GM12872 (cell line): Measurements from ENCODE around the gene ELP4.

Source experiments
- CTCF ChIP-seq: IDR thresholded peaks from 3 replicates; pipeline ENCODE4 v1.5.1; 2011; ENCODE audit warnings: low read depth, mild to moderate bottlenecking, low read length, moderate library complexity; ENCODE audit not compliant: insufficient read depth

ELP4 gene

GRCh38 chr11:31803813-31804311, 294.3 kb downstream of the ELP4 start:
- TF ChIP-seq CTCF: no peak

- TF ChIP-seq CTCF: no peak
Observed at GRCh38 chr11:31804312-31805036, 294.9 kb downstream of the ELP4 start.

GRCh38 chr11:31805037-31805628, 295.6 kb downstream of the ELP4 start:
- TF ChIP-seq CTCF: no peak

GRCh38 chr11:31805629-31806185, 296.1 kb downstream of the ELP4 start:
- TF ChIP-seq CTCF: no peak

GRCh38 chr11:31806186-31806927, 296.8 kb downstream of the ELP4 start:
- no peak for TF ChIP-seq CTCF

GRCh38 chr11:31806928-31807798, 297.6 kb downstream of the ELP4 start:
- no peak for TF ChIP-seq CTCF
